ENCODE data around the gene CCDC127. TPM values are rescaled to one million over a fixed set of nuclear protein-coding genes. Genes with fewer than 3 reads are reported as not detected.

CCDC127 gene
- total and polyA plus RNA-seq, 2 of the 4 experiments (the other 2 are of a cell fraction): 3.2 to 3.9 TPM

GRCh38 chr5:201672-202071 lies 16.3 kb downstream of the CCDC127 start:
- in situ Hi-C loops (cut with MboI; ENCODE audit: low sequenced_read_pairs): no loop called here
- Histone ChIP-seq H3K27ac (ENCODE audit: insufficient read depth, low read length) (no peak overlapping the region), H3K56ac (ENCODE audit: extremely low read depth, insufficient read depth, low read length) (no peak overlapping the region), H3K9me3 (ENCODE audit: control insufficient read depth, insufficient read depth, low read length) (no peaks in the 10 kb centered on the region), H3K14ac (replicated peaks; ENCODE audit: low read depth, low read length) (no peak overlapping the region), H3K27me3 (ENCODE audit: control insufficient read depth, insufficient read depth, low read length) (no peaks in the 10 kb centered on the region), H2AK9ac (replicated peaks; ENCODE audit: low read depth, low read length, poor library complexity) (no peak overlapping the region), H3K36me3 (ENCODE audit: control insufficient read depth, insufficient read depth, low read length) (peaks cover 20% of the 10 kb centered on the region), H3K23ac (ENCODE audit: low read depth, low read length) (no peak overlapping the region), H2BK120ac (ENCODE audit: low read depth, low read length) (no peak overlapping the region), H2BK5ac (ENCODE audit: low read depth, low read length, poor library complexity, severe bottlenecking) (no peak overlapping the region), H3K4me1 (ENCODE audit: control insufficient read depth, insufficient read depth, low read length) (no peaks in the 10 kb centered on the region), H3K4me2 (ENCODE audit: low read depth, low read length) (no peak overlapping the region), H2AK5ac (ENCODE audit: low read depth, low read length) (no peak overlapping the region), H4K5ac (ENCODE audit: low read depth, low read length) (no peak overlapping the region), H3K4me3 (ENCODE audit: insufficient read depth, low read depth, low read length) (no peak overlapping the region), H3K79me1 (ENCODE audit: low read depth in 1 of 2, low read length in 2 of 2) (peaks cover 9 to 17% of the 10 kb centered on the region in 2 experiments), H4K20me1 (ENCODE audit: insufficient read depth, low read length) (peaks cover 6% of the 10 kb centered on the region), H4K8ac (ENCODE audit: low read depth in 2 of 2, low read length in 2 of 2) (no peak overlapping the region), H3K9ac (ENCODE audit: low read depth, low read length) (no peak overlapping the region), H3K4ac (ENCODE audit: low read depth, low read length) (no peak overlapping the region), H2BK20ac (ENCODE audit: low read depth, low read length) (no peak overlapping the region), H3K9me1 (ENCODE audit: insufficient read depth, low read length) (peaks cover 2% of the 10 kb centered on the region; the same call in 1 of the 2 replicates), H2AFZ (replicated peaks; ENCODE audit: low read length, poor library complexity) (no peak overlapping the region), H3K18ac (ENCODE audit: low read depth, low read length) (no peak overlapping the region), H4K91ac (ENCODE audit: insufficient read depth, low read depth, low read length) (no peak overlapping the region), H2BK15ac (ENCODE audit: low read depth, low read length) (no peak overlapping the region)
- DNase-seq (no peak), ATAC-seq (ENCODE audit: low read depth) (no peak)
- WGBS, 2 experiments (ENCODE audit: extremely low coverage in 2 of 2, insufficient read length in 1 of 2): 100% methylated on average over 1 of the region's 8 CpGs; no CpG with 5 or more reads in 1 of the 2 experiments
- TF ChIP-seq, protein P1, sequence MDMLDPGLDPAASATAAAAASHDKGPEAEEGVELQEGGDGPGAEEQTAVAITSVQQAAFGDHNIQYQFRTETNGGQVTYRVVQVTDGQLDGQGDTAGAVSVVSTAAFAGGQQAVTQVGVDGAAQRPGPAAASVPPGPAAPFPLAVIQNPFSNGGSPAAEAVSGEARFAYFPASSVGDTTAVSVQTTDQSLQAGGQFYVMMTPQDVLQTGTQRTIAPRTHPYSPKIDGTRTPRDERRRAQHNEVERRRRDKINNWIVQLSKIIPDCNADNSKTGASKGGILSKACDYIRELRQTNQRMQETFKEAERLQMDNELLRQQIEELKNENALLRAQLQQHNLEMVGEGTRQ (IDR thresholded peaks at IDR 0.05; ENCODE audit: low read depth, low read length): no peak
- no peak for TF ChIP-seq RAD21 (IDR thresholded peaks at IDR 0.05; ENCODE audit: low read length)
- no peak for TF ChIP-seq MAZ (IDR thresholded peaks at IDR 0.05; ENCODE audit: borderline replicate concordance, low read depth, low read length)
- TF ChIP-seq SMC3 (IDR thresholded peaks at IDR 0.05; ENCODE audit: low read depth, low read length): no peak
- TF ChIP-seq RFX5 (IDR thresholded peaks at IDR 0.05; ENCODE audit: low read depth, low read length): no peak
- TF ChIP-seq POLR2A (IDR thresholded peaks at IDR 0.05; ENCODE audit: low read depth, low read length): no peak
- no peak for TF ChIP-seq BHLHE40 (IDR thresholded peaks at IDR 0.05; ENCODE audit: low read depth, low read length)
- TF ChIP-seq FOS (IDR thresholded peaks at IDR 0.05; ENCODE audit: low read depth, low read length): no peak
- TF ChIP-seq NFE2L2 (IDR thresholded peaks at IDR 0.05; ENCODE audit: low read depth, low read length): no peak
- TF ChIP-seq CEBPB (IDR thresholded peaks at IDR 0.05; ENCODE audit: low read depth, low read length): no peak
- TF ChIP-seq, protein P2, sequence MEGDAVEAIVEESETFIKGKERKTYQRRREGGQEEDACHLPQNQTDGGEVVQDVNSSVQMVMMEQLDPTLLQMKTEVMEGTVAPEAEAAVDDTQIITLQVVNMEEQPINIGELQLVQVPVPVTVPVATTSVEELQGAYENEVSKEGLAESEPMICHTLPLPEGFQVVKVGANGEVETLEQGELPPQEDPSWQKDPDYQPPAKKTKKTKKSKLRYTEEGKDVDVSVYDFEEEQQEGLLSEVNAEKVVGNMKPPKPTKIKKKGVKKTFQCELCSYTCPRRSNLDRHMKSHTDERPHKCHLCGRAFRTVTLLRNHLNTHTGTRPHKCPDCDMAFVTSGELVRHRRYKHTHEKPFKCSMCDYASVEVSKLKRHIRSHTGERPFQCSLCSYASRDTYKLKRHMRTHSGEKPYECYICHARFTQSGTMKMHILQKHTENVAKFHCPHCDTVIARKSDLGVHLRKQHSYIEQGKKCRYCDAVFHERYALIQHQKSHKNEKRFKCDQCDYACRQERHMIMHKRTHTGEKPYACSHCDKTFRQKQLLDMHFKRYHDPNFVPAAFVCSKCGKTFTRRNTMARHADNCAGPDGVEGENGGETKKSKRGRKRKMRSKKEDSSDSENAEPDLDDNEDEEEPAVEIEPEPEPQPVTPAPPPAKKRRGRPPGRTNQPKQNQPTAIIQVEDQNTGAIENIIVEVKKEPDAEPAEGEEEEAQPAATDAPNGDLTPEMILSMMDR (conservative IDR thresholded peaks at IDR 0.05; ENCODE audit: low read depth, low read length): no peak
- TF ChIP-seq RCOR1 (IDR thresholded peaks at IDR 0.05; ENCODE audit: insufficient replicate concordance, low read length): no peak
- TF ChIP-seq CHD1 (IDR thresholded peaks at IDR 0.05; ENCODE audit: low read depth, low read length): no peak
- no peak for TF ChIP-seq MAFK (IDR thresholded peaks at IDR 0.05; ENCODE audit: low read depth, low read length)
- no peak for TF ChIP-seq MXI1 (IDR thresholded peaks at IDR 0.05; ENCODE audit: borderline replicate concordance, low read depth, low read length)
- no peak for TF ChIP-seq ELK1 (IDR thresholded peaks at IDR 0.05; ENCODE audit: borderline replicate concordance, low read depth, low read length)
- ChIA-PET POLR2A (ENCODE audit: unreplicated experiment) (no interaction called here), CTCF (interaction anchor here (2.6 kb wide), 1 partner anchor 13 kb away, joined by 8 read pairs; no protein-coding TSS in a partner anchor)
- dilution Hi-C loops (cut with HindIII; ENCODE audit: low sequenced_read_pairs, unreplicated experiment): no loop called here
- BruUV-seq (replicated peaks): no TSS peak
- intact Hi-C loops (cut with micrococcal nuclease): no loop called here
